H1 (cell line): ENCODE data around the gene CCDC8. TPM values are rescaled to one million over a fixed set of nuclear protein-coding genes. Genes with fewer than 3 reads are reported as not detected.

Experiments
- BRCA1 ChIP-seq: IDR thresholded peaks from 2 replicates; pipeline ENCODE4 v1.6.1; 2012; ENCODE audit warnings: low read depth, low read length, improper control_type of control experiment
- CBX5 ChIP-seq: fragments of 300-800, 300-1000 bp; sonication (generic); IDR thresholded peaks from 2 replicates; pipeline ENCODE4 v1.7.1; 2016; ENCODE audit warnings: antibody characterized with exemption, low read length, low read depth
- CEBPB ChIP-seq: IDR thresholded peaks from 2 replicates; pipeline ENCODE4 v1.6.1; 2012; ENCODE audit warnings: low read depth, low read length
- CHD2 ChIP-seq: IDR thresholded peaks from 2 replicates; pipeline ENCODE4 v1.6.1; 2012; ENCODE audit warnings: low read length, improper control_type of control experiment
- CREB1 ChIP-seq: IDR thresholded peaks from 2 replicates; pipeline ENCODE4 v1.6.1; 2012; ENCODE audit warnings: inconsistent platforms
- FOSL1 ChIP-seq: IDR thresholded peaks from 2 replicates; pipeline ENCODE4 v1.6.1; 2011; ENCODE audit warnings: mild to moderate bottlenecking, low read depth, low read length, moderate library complexity; ENCODE audit not compliant: insufficient read depth
- GTF2F1 ChIP-seq: IDR thresholded peaks from 2 replicates; pipeline ENCODE4 v1.6.1; 2012; ENCODE audit warnings: low read depth, low read length, improper control_type of control experiment, borderline replicate concordance
- HDAC2 ChIP-seq, 2 experiments: fragments of 300-600 bp in 1 of 2; sonication (generic) in 1 of 2; IDR thresholded peaks; 2 replicates each; pipeline ENCODE4 v1.6.1; 2011 to 2012; ENCODE audit warnings: low read depth in 2 of 2, low read length in 2 of 2, mild to moderate bottlenecking in 2 of 2, moderate library complexity in 2 of 2, borderline replicate concordance in 1 of 2, inconsistent platforms in 1 of 2
- JUND ChIP-seq: IDR thresholded peaks from 2 replicates; pipeline ENCODE4 v1.6.1; 2011; ENCODE audit warnings: mild to moderate bottlenecking, improper control_type of control experiment, low read length
- KDM4A ChIP-seq: IDR thresholded peaks from one replicate; pipeline ENCODE4 v1.7.1; 2012; ENCODE audit warnings: low read depth, mild to moderate bottlenecking, moderate library complexity, low read length, inconsistent platforms; ENCODE audit not compliant: severe bottlenecking
- NRF1 ChIP-seq: IDR thresholded peaks from 2 replicates; pipeline ENCODE4 v1.6.1; 2011; ENCODE audit warnings: mild to moderate bottlenecking, low read depth, low read length, improper control_type of control experiment
- POLR2A ChIP-seq, 2 experiments: IDR thresholded peaks; 1 replicate in 1 of 2; 2 replicates in 1 of 2; pipeline ENCODE4 v1.6.1; 2011; ENCODE audit warnings: low read depth in 2 of 2, low read length in 2 of 2, mild to moderate bottlenecking in 2 of 2; ENCODE audit errors: control extremely low read depth in 1 of 2
- RXRA ChIP-seq: IDR thresholded peaks from 2 replicates; pipeline ENCODE4 v1.6.1; 2011; ENCODE audit warnings: low read depth, mild to moderate bottlenecking, low read length, moderate library complexity; ENCODE audit not compliant: insufficient read depth
- SIX5 ChIP-seq: IDR thresholded peaks from 2 replicates; pipeline ENCODE4 v1.6.1; 2011; ENCODE audit warnings: mild to moderate bottlenecking, low read depth, low read length
- SP1 ChIP-seq: IDR thresholded peaks from 2 replicates; pipeline ENCODE4 v1.6.1; 2011; ENCODE audit warnings: low read depth, low read length
- SRF ChIP-seq: IDR thresholded peaks from 2 replicates; pipeline ENCODE4 v1.6.1; 2011; ENCODE audit warnings: mild to moderate bottlenecking, low read depth, low read length, moderate library complexity
- USF2 ChIP-seq: IDR thresholded peaks from 2 replicates; pipeline ENCODE4 v1.6.1; 2011; ENCODE audit warnings: low read length, improper control_type of control experiment
- YY1 ChIP-seq: IDR thresholded peaks from 2 replicates; pipeline ENCODE4 v1.6.1; 2011; ENCODE audit warnings: low read depth, mild to moderate bottlenecking, low read length
- ZNF274 ChIP-seq: IDR thresholded peaks from 2 replicates; pipeline ENCODE4 v1.7.0; 2012; ENCODE audit warnings: low read length, borderline replicate concordance; ENCODE audit errors: extremely low read depth
- polyA plus RNA-seq, 7 experiments: library from polyadenylated mRNA; depleted of rRNA in 3 of 7; stranded (reverse) in 5 of 7; unstranded in 2 of 7; fragments of >200 nt in 5 of 7; fragments of 200-250 nt in 2 of 7; gene quantifications; 1 replicate in 5 of 7; 2 replicates in 1 of 7; 4 replicates in 1 of 7; pipeline versions ENCODE4 v1.2.1 to v1.2.3, GENCODE V29; 2011 to 2013; ENCODE audit warnings: missing spikeins in 2 of 7, mixed read lengths in 2 of 7
- total RNA-seq: library from RNA; stranded (reverse); fragmentation: NEBNext Ultra II Directional; extraction: Animal tissue kit (Norgen Biotek cat#: 25700); gene quantifications from 2 replicates; pipeline ENCODE4 v1.2.1, GENCODE V29; 2021
- TF ChIP-seq, protein P1 (sequence below): IDR thresholded peaks from 2 replicates; pipeline ENCODE4 v1.6.1; 2012; ENCODE audit warnings: inconsistent platforms
- TF ChIP-seq, protein P2 (sequence below), 3 experiments: IDR thresholded peaks; 1 replicate in 2 of 3; 2 replicates in 1 of 3; pipeline versions ENCODE4 v1.5.1 to v1.6.1; 2011; ENCODE audit warnings: low read length in 3 of 3, mild to moderate bottlenecking in 3 of 3, inconsistent platforms in 2 of 3, low read depth in 1 of 3, moderate library complexity in 1 of 3; ENCODE audit not compliant: insufficient read depth in 1 of 3; ENCODE audit errors: control extremely low read depth in 1 of 3

CCDC8 gene
- total and polyA plus RNA-seq, 2 of the 8 experiments (the other 6 are each of a cell fraction or from before 2014, with no cell fraction given), result 4.9 to 13.6 TPM

GRCh38 chr19:46404055-46404752 is 9.2 kb downstream of the CCDC8 start (continued):
- TF ChIP-seq, protein P1, sequence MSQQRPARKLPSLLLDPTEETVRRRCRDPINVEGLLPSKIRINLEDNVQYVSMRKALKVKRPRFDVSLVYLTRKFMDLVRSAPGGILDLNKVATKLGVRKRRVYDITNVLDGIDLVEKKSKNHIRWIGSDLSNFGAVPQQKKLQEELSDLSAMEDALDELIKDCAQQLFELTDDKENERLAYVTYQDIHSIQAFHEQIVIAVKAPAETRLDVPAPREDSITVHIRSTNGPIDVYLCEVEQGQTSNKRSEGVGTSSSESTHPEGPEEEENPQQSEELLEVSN, result no peak
- no peak for TF ChIP-seq ZNF274
- TF ChIP-seq USF2, result no peak
- TF ChIP-seq CHD2, result no peak
- TF ChIP-seq JUND, result no peak
- TF ChIP-seq HDAC2 (IDR thresholded peaks at IDR 0.05; ENCODE audit: borderline replicate concordance in 1 of 2, low read depth in 2 of 2, low read length in 2 of 2), result peak in 1 of 2 experiments; percentile 18; a peak in 1 of 4 replicates
- TF ChIP-seq CBX5, result no peak
- no peak for TF ChIP-seq YY1
- no peak for TF ChIP-seq RXRA
- no peak for TF ChIP-seq SRF
- TF ChIP-seq GTF2F1, result no peak
- TF ChIP-seq CREB1, result no peak
- TF ChIP-seq, protein P2, sequence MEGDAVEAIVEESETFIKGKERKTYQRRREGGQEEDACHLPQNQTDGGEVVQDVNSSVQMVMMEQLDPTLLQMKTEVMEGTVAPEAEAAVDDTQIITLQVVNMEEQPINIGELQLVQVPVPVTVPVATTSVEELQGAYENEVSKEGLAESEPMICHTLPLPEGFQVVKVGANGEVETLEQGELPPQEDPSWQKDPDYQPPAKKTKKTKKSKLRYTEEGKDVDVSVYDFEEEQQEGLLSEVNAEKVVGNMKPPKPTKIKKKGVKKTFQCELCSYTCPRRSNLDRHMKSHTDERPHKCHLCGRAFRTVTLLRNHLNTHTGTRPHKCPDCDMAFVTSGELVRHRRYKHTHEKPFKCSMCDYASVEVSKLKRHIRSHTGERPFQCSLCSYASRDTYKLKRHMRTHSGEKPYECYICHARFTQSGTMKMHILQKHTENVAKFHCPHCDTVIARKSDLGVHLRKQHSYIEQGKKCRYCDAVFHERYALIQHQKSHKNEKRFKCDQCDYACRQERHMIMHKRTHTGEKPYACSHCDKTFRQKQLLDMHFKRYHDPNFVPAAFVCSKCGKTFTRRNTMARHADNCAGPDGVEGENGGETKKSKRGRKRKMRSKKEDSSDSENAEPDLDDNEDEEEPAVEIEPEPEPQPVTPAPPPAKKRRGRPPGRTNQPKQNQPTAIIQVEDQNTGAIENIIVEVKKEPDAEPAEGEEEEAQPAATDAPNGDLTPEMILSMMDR (IDR thresholded peaks at IDR 0.05; ENCODE audit: control extremely low read depth in 1 of 3, insufficient read depth in 1 of 3, low read depth in 1 of 3, low read length in 3 of 3), result peak in 1 of 3 experiments; percentile 6; a peak in 1 of 4 replicates
- TF ChIP-seq CEBPB, result no peak
- no peak for TF ChIP-seq BRCA1
- no peak for TF ChIP-seq SIX5
- no peak for TF ChIP-seq POLR2A (IDR thresholded peaks at IDR 0.05; ENCODE audit: control extremely low read depth in 1 of 2, low read depth in 2 of 2, low read length in 2 of 2)
- TF ChIP-seq KDM4A, result peak; percentile 14
- no peak for TF ChIP-seq NRF1
- TF ChIP-seq FOSL1, result no peak
- no peak for TF ChIP-seq SP1
